Neutrophil (primary cell): ENCODE results near the gene WDR7.

ENCODE experiments used
- H3K27ac ChIP-seq: fragments of 200-600 bp; sonication (generic); 2 replicates; pipeline ENCODE4 v1.5.1; 2016; ENCODE audit warnings: mild to moderate bottlenecking, moderate library complexity
- H3K27me3 ChIP-seq: fragments of 200-600 bp; sonication (generic); 2 replicates; pipeline ENCODE4 v1.6.0; 2016; ENCODE audit warnings: mild to moderate bottlenecking
- H3K36me3 ChIP-seq: fragments of 200-600 bp; sonication (generic); 2 replicates; pipeline ENCODE4 v1.5.1; 2017
- H3K4me1 ChIP-seq, 2 experiments: fragments of 200-600 bp in 1 of 2; sonication (generic) in 1 of 2; 1 replicate in 1 of 2; 2 replicates in 1 of 2; pipeline versions ENCODE4 v1.5.1 to v1.6.1; 2013 to 2016; ENCODE audit warnings: low read depth in 1 of 2, low read length in 1 of 2, mild to moderate bottlenecking in 1 of 2, moderate library complexity in 1 of 2; ENCODE audit not compliant: control insufficient read depth in 1 of 2, insufficient read depth in 1 of 2
- H3K4me3 ChIP-seq, 2 experiments: fragments of 200-600 bp in 1 of 2; sonication (generic) in 1 of 2; 1 replicate in 1 of 2; 2 replicates in 1 of 2; pipeline ENCODE4 v1.5.1; 2013 to 2016; ENCODE audit warnings: low read depth in 1 of 2, low read length in 1 of 2, mild to moderate bottlenecking in 1 of 2, moderate library complexity in 1 of 2
- H3K9me3 ChIP-seq: fragments of 200-600 bp; sonication (generic); 2 replicates; pipeline ENCODE4 v1.5.1; 2016
- CTCF ChIP-seq: fragments of 200-600 bp; sonication (generic); IDR thresholded peaks from 2 replicates; pipeline ENCODE4 v1.5.1; 2016; ENCODE audit warnings: antibody characterized with exemption

The WDR7 gene

GRCh38 chr18:56650944-56651770 is at the start of gene WDR7:
Gene WDR7 (plus strand): TSS chr18:56651359. CDS start chr18:56672516, 21,157 bp downstream.
- Histone ChIP-seq H3K36me3 (no peaks in the 10 kb centered on the region), H3K27ac (peak within 1 kb of the TSS; percentile 95), H3K9me3 (no peaks in the 10 kb centered on the region), H3K4me3 (peak within 1 kb of the TSS; percentile 95 to 97), H3K27me3 (no peaks in the 10 kb centered on the region), H3K4me1 (peaks cover 45 to 53% of the 10 kb centered on the region in 2 experiments)
- TF ChIP-seq CTCF = peak; percentile 35

- no peak overlapping the region for H3K27ac ChIP-seq
- no peaks in the 10 kb centered on the region for H3K4me1 ChIP-seq
- H3K4me3 ChIP-seq = no peak overlapping the region
- H3K36me3 ChIP-seq = peaks cover 65% of the 10 kb centered on the region
- TF ChIP-seq CTCF = no peak
- H3K27me3 ChIP-seq = no peaks in the 10 kb centered on the region
- no peaks in the 10 kb centered on the region for H3K9me3 ChIP-seq
Observed at GRCh38 chr18:56606618-56607017, 44.5 kb upstream of the WDR7 start.

- Histone ChIP-seq H3K36me3 (peaks cover 60% of the 10 kb centered on the region), H3K4me1 (no peaks in the 10 kb centered on the region)
- TF ChIP-seq CTCF = no peak
Observed at GRCh38 chr18:56615738-56616520, 35.2 kb upstream of the WDR7 start.

GRCh38 chr18:56627991-56628390 is 23.2 kb upstream of the WDR7 start:
- TF ChIP-seq CTCF = no peak
- Histone ChIP-seq H3K27me3 (no peaks in the 10 kb centered on the region), H3K27ac (no peak overlapping the region), H3K4me1 (no peaks in the 10 kb centered on the region), H3K36me3 (peaks cover 12% of the 10 kb centered on the region), H3K4me3 (no peak overlapping the region), H3K9me3 (no peaks in the 10 kb centered on the region)

More at GRCh38 chr18:56615738-56616520, 35.2 kb upstream of the WDR7 start:
- Histone ChIP-seq H3K27me3 (no peaks in the 10 kb centered on the region), H3K9me3 (no peaks in the 10 kb centered on the region), H3K4me3 (no peak overlapping the region), H3K27ac (no peak overlapping the region)

GRCh38 chr18:56632070-56633022 is 18.8 kb upstream of the WDR7 start:
- Histone ChIP-seq H3K27ac (no peak overlapping the region), H3K36me3 (no peaks in the 10 kb centered on the region), H3K4me1 (peaks cover 9 to 13% of the 10 kb centered on the region in 2 experiments), H3K27me3 (no peaks in the 10 kb centered on the region), H3K4me3 (no peak overlapping the region), H3K9me3 (no peaks in the 10 kb centered on the region)
- TF ChIP-seq CTCF = no peak
